ENCODE results near the gene HECW1.

The HECW1 gene

DNA sequence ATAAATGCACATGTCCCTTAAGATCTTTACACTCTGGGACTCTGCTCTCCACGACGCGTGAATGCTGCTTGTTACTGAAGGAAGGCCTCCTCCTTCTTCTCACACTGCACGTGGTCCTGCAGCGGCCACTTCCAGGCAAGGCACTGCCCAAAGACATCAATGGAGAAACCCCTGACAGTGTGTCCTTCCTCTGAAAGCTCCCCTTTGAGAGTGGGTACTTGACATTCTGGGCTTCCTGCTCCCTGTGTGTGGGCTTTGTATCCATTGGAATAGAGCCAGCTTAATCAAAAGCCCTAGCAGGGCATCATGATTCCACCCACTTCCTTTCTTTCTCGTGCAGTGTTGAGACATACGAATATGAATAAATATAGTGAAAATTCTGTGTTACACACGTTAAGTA is 400.8 kb downstream of the HECW1 start:
- DNase-seq: no peak

DNA sequence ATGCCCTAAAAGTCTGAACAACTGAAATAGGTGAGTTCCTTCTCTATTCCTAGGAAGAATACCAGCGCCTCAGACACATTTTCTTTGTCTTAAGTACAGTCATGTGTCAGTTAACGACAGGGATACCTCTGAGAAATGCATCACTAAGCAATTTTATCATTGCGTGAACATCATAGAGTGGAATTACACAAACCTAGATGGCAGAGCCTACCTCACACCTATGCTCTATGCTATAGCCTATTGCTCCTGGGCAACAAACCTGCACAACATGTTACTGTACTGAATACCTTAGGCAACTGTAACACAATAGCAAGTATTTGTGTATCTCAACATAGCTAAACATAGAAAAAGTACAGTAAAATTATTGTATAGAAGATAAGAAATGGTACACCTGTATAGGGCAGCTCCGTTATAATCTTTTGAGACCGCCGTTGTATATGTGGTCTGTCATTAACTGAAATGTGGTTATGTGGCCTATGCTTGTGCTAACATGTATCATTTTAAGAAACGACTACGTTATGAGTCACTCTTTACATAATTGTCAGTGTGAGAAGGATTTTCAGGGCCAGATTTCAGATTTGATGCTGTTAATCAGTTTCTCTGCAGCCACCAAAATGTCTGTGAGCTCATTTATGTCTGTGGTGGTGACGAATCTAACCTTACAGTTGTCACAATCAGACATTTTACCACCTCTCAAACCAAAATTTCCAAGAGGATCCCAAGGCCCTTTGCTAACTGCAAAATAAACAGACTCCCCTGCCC is 404.3 kb downstream of the HECW1 start:
- DNase-seq: no peak

GRCh38 chr7:43517464-43517863 is 405.0 kb downstream of the HECW1 start:
- no peak for DNase-seq

DNA sequence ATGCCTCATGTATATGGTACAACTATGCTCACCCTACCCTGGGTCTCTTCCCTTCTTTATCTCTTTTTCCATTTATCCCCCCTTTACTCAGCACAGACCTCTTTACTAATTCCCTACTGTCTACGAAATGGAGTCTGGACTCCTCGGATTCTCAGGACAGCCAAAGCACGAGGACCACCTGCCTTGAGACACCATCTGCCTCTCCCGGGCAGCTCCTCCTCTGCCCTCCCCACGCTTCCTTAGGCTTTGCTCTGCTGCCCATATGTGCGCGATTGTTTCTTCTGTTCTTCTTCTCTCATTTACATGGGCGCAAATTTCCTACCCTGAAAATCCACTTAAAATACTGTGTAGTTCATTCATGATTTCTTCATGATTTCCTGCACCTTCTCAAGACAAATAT is 407.8 kb downstream of the HECW1 start:
- no peak for DNase-seq

GRCh38 chr7:43522406-43523156 is 410.1 kb downstream of the HECW1 start:
- DNase-seq: no peak

- no peak for DNase-seq
These were observed 416.3 kb downstream of the HECW1 start for GRCh38 chr7:43528576-43529354.

- DNase-seq: no peak
These were observed 418.3 kb downstream of the HECW1 start for GRCh38 chr7:43530553-43531410.

GRCh38 chr7:43531700-43532099 is 419.3 kb downstream of the HECW1 start:
- DNase-seq: no peak

- DNase-seq: no peak
These were observed 421.5 kb downstream of the HECW1 start for GRCh38 chr7:43533801-43534479.

DNA sequence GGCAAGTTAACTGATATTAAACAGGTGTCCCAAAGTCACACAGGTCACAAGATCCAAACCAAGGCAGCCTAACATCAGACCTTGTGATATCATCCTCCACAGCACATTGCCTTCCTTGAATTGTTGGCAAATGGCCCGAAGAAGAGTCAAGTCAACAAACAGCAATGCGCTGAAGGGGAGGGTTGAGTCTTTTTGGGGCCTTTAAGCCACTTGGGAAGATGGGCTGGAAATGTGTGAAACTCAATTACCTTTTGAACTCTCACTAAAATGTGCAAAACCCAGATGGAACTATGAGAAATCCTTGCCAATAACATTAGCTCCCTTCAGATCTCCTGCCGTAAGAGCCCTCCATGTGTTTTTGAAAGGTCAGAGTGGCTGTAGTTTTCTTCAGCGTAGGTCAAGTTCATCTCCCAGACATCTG is 422.6 kb downstream of the HECW1 start:
- DNase-seq: no peak

GRCh38 chr7:43535810-43536585 is 423.6 kb downstream of the HECW1 start:
- DNase-seq: no peak

GRCh38 chr7:43536773-43537172 is 424.3 kb downstream of the HECW1 start:
- DNase-seq: no peak

DNA sequence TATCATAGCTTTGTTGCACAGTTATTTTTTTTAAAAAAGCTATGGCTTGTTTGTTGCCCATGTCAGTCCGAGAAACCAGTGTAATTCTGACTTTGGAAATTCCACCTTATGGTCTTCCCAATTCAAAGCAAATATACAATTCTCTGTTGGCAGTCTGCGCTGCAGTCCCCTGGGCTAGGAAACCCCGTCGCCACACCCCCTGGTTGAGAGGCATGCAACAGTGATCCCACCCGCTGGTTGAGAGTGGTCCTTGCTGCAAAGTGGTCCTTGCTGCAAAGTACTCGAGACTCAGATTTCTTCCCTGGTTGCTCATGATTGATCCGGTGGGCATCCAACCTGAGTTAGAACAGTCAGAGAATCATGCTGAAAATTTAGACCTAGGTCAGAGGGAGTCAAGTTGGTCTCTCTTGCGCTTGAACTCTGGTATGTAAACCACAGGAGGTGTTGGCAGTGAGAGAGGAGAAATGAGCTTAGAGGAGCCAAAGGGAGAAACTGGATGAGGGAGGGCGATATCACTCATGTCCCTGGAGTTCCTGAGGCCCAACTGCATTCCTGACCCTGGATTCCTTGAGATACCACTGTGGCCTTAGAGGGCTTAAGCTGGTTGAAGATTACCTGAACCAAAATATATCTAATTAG is 425.4 kb downstream of the HECW1 start:
- DNase-seq: no peak

GRCh38 chr7:43538404-43538771 is 425.9 kb downstream of the HECW1 start:
- DNase-seq: no peak

DNA sequence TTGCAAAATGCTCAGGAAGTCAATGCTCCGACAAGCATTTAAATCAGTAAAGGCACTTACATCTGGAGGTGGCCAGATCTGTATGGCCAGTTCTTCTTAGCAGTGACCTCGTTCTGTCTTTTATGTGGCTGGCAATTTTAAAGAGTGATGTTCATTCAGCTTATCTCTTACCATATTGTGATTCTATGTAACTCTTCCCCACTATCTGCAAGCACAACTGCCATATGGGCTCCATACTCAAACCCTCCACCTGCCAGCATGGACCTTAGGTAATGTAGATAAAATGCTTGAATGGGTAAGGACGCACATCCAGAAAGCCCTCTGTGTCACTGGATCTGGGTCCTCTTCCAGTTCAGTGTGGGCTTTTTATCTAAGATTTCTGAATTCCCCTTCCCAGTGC is 428.0 kb downstream of the HECW1 start:
- DNase-seq: no peak

DNA sequence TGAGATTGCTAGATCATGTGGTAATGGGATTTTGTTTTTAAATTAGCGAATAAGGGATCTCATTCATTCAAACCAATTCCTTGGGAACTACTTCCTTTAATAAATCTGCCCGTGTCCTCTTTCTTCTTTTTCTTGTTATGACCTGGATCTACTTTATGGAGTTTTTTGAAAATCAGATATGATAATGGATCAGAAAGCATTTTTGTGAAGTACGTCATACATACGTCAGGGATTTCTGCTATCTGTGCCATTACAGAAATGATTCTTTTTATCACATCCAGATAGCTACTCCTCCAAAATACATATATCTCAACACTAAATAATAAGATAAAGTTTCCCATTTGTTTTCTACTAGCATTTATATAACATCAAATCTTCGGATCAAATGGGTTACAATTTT is 430.3 kb downstream of the HECW1 start:
- DNase-seq: no peak

GRCh38 chr7:43546231-43546630 is 433.8 kb downstream of the HECW1 start:
- DNase-seq: no peak

DNA sequence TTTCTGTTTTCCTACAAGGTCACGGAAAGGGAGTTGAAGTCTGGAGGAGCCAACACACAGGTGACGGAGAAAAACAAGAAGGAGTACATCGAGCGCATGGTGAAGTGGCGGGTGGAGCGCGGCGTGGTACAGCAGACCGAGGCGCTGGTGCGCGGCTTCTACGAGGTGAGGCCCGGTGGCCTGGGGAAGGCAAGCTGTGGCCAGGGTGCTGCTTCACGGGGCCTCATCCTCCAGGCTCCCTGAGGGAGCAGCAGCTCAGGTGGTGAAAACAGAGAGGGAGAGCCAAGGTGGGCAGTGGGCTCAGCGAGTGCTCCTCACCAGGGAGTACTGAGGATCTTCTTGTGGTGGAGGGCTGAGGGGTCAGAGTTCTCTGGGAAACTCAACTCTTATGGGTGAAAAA is 438.0 kb downstream of the HECW1 start:
- DNase-seq: no peak

GRCh38 chr7:43552122-43552521 is 439.7 kb downstream of the HECW1 start:
- no peak for DNase-seq

DNA sequence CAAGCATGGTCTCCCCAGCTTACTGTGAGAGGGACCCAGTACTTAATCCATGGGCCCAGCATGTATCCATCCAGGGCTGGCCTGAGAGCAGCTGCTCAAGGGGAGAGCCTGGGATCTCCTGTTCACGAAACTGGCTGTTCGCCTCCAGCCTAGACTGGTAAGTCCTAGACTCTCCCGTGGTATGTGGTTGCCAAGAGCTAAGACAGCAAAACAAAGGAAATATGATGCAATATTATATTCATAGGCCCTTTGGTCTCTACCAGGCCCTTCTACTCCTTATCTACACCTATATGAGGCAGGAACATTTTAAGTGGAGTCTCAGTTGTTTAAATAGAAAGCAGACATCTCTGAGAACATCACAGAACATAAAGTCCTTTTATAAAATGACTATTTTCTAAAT is 441.6 kb downstream of the HECW1 start:
- DNase-seq: no peak

GRCh38 chr7:43554423-43554822 is 442.0 kb downstream of the HECW1 start:
- no peak for DNase-seq
